Suppressor macrophage treated with lipopolysaccharide for 1 hour (primary cell): ENCODE measurements around the gene NEDD4L.
"Not testable (repeated sequence)": the region's sequence is repeated elsewhere in the genome, so short reads cannot be mapped to it uniquely, and the experiment has no call there.

ENCODE experiments used
- DNase-seq, 3 donors: peaks; one replicate each; pipeline ENCODE4 v3.0.0-alpha.2; 2020 to 2022

The NEDD4L gene

GRCh38 chr18:58158459-58158858 is 114.4 kb downstream of the NEDD4L start:
- no peak for DNase-seq

GRCh38 chr18:58161659-58162058 is 117.6 kb downstream of the NEDD4L start:
- no peak for DNase-seq

DNA sequence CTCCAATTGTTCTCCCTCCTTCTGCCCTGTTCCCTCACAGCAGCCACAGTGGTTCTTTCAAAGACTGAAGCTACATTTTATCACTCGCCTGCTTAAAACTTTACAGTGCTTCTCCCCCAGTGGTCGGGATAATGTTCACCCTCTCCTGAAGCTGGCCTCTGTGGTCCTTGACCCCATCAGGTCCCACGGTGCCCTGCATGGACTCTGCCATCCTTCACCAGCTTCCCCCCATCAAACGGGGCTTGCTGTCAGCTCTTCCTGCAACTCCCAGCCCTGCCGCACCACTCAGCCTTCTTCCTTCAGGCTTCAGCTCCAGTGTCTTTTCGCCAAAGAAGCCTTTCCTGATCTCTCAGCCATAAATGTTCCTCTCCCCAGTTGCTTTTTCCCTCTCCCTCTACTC is 118.1 kb downstream of the NEDD4L start:
- DNase-seq: no peak

GRCh38 chr18:58163004-58163590 is 119.1 kb downstream of the NEDD4L start:
- DNase-seq: no peak

- no peak for DNase-seq
Observed at GRCh38 chr18:58166278-58166844, 122.3 kb downstream of the NEDD4L start.

DNA sequence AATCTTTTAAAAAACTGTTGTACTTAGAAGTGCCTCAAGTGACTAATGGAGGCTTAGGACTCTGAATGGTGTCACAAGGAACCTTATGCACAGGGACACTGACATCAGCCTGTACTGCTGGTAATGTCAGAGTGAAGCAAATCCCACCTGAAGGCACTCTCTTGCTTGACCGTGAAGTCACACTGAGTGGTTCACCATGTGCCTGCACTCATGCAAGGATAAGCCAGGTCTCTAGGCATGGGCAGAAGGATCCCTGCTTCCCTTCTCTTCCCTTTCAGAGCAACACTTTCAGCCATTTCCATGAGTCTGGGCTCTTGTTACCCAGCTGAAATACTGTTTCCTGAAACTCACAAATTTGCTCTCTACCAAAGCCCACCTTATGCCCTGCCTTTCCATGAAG is 123.0 kb downstream of the NEDD4L start:
- no peak for DNase-seq

DNA sequence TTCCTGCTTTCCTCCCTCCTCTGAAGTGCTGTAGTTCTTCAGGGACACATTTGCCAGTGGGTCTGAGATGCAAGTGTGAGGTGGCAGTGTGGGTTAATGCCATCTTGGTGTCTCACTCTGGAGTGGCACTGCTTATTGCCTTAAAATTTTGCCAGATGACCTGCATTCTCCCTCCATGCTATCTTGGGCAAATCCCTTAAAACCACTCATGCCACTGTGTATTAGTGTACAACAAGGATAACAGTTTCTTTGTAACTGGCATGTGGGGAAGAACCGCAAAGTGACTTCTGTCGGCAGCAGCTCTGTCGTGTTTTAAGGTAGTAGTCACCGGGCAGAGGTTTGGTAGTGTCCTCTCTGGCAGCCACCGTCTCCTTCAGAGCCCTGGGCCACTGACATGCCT is 124.2 kb downstream of the NEDD4L start:
- DNase-seq: no peak

GRCh38 chr18:58168993-58169392 is 125.0 kb downstream of the NEDD4L start:
- no peak for DNase-seq

GRCh38 chr18:58169472-58169871 is 125.4 kb downstream of the NEDD4L start:
- DNase-seq: no peak

- DNase-seq: not testable (repeated sequence)
Observed at GRCh38 chr18:58170036-58170435, 126.0 kb downstream of the NEDD4L start.

- DNase-seq: no peak
Observed at GRCh38 chr18:58172031-58172430, 128.0 kb downstream of the NEDD4L start.

- no peak for DNase-seq
Observed at GRCh38 chr18:58174285-58174684, 130.3 kb downstream of the NEDD4L start.

GRCh38 chr18:58175122-58175785 is 131.2 kb downstream of the NEDD4L start:
- DNase-seq: peak in 1 of 3 donors; percentile 2

GRCh38 chr18:58175786-58176176 is 131.8 kb downstream of the NEDD4L start:
- no peak for DNase-seq

DNA sequence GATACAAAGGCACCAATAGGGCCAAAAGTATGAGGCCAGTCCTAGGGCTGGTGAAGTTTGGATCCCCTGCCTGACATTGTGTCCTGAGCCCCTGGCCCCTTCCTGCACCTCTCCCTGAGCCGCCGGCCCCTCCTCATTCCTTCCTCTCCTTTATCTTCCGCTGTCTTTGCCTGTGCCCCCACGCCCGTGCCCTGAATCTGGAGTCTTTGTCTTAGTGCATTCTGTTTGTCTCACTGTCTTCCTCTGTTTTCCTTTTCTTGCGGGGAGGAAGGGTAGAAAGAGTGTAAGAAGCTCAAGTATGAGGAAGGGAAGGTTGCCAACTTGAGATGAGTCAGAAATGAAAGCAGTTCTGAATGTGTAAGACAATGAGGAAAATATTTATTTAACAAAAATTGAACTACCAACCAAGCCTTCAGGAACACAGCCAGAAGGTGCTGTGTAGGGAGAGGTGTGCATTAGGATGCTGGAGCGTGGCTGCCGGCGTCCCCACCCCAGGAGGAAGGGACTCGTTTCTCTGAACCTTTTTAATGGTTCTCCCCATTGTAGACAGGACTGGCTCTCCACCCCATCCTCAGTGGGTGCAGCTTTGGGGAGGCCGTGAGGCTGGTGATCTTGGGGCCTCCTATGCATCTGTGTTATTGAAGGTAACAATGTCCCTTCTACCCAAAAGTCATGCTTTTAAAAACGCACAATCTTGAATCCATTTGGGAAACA is 133.1 kb downstream of the NEDD4L start:
- DNase-seq: no peak

GRCh38 chr18:58177896-58178470 is 134.0 kb downstream of the NEDD4L start:
- no peak for DNase-seq

- DNase-seq: no peak
Observed at GRCh38 chr18:58178511-58178910, 134.5 kb downstream of the NEDD4L start.

DNA sequence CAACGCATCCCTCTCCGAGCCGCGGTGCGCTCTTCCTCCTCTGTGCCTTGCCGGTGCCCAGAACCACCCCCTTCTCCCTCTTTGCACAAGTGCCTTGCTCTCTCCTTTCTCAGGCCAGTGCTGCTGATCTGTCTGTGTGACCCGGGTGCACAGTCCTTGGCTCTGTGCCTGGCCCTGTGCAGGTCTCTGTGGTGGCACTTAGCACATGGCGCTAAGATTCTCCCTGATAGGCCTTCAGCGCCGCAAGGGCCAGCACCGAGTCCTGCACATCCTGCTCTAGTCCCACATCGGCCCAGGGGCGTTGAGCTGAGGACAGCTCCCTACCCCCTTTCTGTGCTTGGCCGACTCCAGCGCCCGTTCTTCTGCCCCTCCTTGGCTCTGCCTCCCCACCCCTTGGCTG is 136.1 kb downstream of the NEDD4L start:
- DNase-seq: no peak

DNA sequence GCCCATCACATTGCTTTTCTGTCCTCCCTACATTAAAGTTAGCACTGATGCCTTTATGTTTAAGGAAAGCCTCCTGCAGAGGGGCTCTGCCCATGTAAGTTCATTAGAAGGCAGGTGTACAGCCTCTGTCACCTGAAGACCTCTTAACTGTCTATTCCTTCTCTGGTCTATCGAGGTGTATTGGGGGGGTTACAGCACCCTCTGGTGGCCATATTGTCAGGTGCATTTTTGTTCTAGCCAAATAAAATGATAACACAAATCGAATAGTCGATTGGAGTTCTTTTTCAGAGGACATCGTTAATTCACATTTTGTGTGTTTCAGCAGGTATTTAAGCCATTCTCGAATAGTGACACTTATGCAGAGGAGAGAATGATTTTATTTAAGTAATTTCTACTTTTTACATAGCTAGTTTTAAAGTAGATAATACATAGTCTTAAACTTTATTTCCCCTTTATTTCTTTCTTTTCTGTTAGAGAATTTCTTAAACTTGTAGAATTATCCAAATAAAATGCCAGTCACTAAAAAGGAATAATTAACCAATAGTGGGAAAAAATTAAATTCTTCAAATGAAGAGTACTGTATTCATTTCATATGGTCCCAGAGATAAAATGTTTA is 136.8 kb downstream of the NEDD4L start:
- DNase-seq: peak; percentile 58 to 75 (median 72)

DNA sequence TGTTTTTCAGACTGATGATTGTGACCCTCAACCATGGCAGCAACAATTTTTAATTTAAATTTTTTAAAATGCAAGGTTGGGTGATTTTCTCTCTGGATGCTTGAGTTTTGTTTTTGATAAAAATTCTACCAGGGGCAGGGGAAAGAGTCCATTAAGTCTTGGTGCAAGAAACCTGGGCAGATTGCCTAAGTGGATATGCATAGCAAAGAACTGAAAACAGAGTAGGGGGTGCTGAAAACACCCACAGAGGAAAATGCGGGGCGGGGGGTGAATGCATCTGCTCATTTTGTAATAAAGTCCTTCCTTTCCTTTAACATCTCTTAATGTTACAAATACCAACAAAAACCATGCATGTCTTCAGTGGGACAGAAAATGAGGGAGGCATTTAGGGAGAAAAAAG is 138.0 kb downstream of the NEDD4L start:
- no peak for DNase-seq

DNA sequence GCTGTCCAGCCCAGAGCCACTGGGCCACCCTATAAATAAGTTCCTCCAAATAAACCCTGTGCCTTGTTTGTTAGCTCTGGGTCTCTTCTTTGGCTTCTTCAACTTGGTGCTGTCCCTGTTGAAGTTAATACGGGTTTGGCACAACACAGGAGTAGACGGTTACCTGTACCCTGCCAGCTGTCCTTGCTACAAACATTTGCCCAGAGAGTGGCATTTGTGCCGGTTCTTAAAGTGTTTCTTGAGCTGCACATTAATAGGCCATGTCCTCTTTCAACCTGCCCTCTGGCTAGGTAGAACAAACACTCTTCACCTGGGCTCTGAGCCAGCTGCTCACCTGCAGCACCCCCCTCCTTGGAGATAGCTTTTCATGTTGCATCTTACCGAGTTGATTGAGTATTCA is 139.2 kb downstream of the NEDD4L start:
- no peak for DNase-seq

DNA sequence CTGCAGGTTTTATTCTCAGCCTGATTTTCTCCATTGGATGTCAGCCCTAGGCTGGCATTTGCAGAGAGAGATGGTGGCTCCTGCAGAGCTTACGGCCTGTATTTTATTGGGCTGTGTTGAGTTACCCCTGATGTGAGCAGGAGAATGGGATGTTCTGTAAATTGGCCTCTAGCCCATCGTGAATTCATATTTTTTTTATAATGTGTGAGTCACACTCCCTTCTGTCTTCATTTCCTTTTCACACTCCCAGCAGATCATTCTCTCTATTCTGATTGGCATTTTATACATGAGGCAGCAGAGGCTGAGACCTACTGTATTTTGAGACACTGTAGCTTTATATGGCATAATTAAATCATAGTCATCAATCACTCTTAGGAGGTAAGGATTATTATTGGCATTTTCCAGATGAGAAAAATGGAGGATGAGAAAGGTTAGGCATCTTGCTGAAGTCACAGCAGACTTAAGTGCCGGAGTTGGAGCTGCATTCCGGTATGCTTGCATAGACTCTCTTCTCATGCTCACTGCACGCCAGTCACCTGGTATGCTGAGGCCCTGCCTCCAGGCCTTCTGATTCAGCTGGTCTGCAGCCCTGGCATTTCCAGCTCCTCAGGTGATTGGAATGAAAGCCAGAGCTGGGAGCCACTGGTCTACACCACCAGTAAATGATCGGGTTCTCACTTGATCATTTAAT is 142.4 kb downstream of the NEDD4L start:
- DNase-seq: peak in 2 of 3 donors; percentile 31 to 32
